Activated T-cell treated with anti-CD3 and anti-CD28 coated beads, Interleukin-2, amount 50 U/mL, for 24 hours (primary cell): ENCODE results near the gene MUC20.
"Not testable (repeated sequence)": the region's sequence is repeated elsewhere in the genome, so short reads cannot be mapped to it uniquely, and the experiment has no call there.

Experiments
- DNase-seq: peaks from one replicate; pipeline ENCODE4 v3.0.0-alpha.2; 2020
- H3K27ac Mint-ChIP-seq: 2 replicates; pipeline ENCODE4 v1.8.0; 2020; ENCODE audit warnings: mild to moderate bottlenecking, mixed read lengths
- H3K27me3 Mint-ChIP-seq: 2 replicates; pipeline ENCODE4 v1.8.0; 2020; ENCODE audit warnings: mixed read lengths
- H3K36me3 Mint-ChIP-seq: 2 replicates; pipeline ENCODE4 v1.8.0; 2020; ENCODE audit warnings: low read depth, mixed read lengths
- H3K4me1 Mint-ChIP-seq: 2 replicates; pipeline ENCODE4 v1.8.0; 2020; ENCODE audit warnings: low read depth, mixed read lengths
- H3K4me3 Mint-ChIP-seq: 2 replicates; pipeline ENCODE4 v1.8.0; 2020; ENCODE audit warnings: mild to moderate bottlenecking, moderate library complexity, mixed read lengths
- H3K9me3 Mint-ChIP-seq: 2 replicates; pipeline ENCODE4 v1.8.0; 2020; ENCODE audit warnings: mixed read lengths

Gene MUC20

DNA sequence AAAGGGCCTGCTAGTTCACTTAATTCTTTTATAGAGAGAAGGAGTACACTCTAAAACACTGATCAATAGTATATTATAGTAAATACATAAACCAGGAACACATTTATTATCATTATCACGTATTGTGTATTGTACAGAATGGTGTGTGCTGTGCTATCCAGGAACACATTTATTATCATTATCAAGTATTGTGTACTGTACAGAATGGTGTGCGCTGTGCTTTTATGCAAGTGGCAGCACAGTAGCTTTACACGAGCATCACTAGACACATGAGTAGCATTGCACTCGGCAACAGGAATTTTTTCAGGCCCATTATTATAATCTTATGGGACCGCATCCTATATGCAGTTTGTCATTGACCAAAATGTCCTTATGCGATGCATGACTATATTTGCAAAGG is 20.9 kb upstream of the MUC20 start:
- DNase-seq, result no peak
- no peak overlapping the region for H3K27ac Mint-ChIP-seq
- H3K36me3 Mint-ChIP-seq, result peaks cover 26% of the 10 kb centered on the region
- H3K4me1 Mint-ChIP-seq, result peaks cover 1% of the 10 kb centered on the region
- no peaks in the 10 kb centered on the region for H3K9me3 Mint-ChIP-seq
- H3K4me3 Mint-ChIP-seq, result no peak overlapping the region
- H3K27me3 Mint-ChIP-seq, result no peaks in the 10 kb centered on the region

DNA sequence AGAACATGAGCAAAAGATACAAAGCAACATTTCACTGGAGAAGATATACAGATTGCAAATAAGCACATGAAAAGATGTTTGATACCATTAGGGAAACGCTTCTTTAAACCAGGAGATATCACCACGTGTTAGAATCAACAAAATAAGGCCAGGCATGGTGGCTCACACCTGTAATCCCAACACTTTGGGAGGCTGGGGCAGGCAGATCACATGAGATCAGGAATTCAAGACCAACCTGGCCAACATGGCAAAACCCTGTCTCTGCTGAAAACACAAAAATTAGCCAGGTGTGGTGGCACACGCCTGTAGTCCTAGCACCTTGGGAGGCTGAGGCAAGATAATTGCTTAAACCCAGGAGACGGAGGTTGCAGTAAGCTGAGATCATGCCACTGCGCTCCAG is 20.5 kb upstream of the MUC20 start:
- Mint-ChIP-seq H3K4me1 (peaks cover 1% of the 10 kb centered on the region), H3K27ac (no peak overlapping the region), H3K36me3 (peaks cover 22% of the 10 kb centered on the region), H3K9me3 (no peaks in the 10 kb centered on the region), H3K27me3 (no peaks in the 10 kb centered on the region), H3K4me3 (no peak overlapping the region)
- DNase-seq, result no peak

GRCh38 chr3:195701042-195701915 is 19.5 kb upstream of the MUC20 start:
- Mint-ChIP-seq H3K9me3 (no peaks in the 10 kb centered on the region), H3K36me3 (peaks cover 14% of the 10 kb centered on the region), H3K4me1 (no peaks in the 10 kb centered on the region), H3K27me3 (no peaks in the 10 kb centered on the region), H3K27ac (no peak overlapping the region), H3K4me3 (no peak overlapping the region)
- DNase-seq, result no peak

DNA sequence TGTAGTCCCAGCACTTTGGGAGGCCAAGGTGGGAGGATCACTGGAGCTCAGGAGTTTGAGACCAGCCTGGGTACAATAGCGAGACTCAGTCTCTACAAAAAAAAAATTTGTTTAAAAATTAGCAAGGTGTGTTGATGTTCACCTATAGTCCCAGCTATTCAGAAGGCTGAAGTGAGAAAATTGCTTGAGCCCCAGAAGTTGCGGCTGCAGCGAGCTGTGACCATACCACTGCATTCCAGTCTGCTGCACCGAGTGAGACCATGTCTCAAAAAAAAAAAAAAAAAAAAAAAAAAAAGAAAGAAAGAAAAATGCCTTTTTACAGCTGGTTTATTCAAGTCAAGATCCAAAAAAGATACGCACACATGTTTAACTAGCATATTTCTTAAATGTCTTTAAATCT is 17.0 kb upstream of the MUC20 start:
- H3K36me3 Mint-ChIP-seq, result no peaks in the 10 kb centered on the region
- no peak overlapping the region for H3K4me3 Mint-ChIP-seq
- H3K9me3 Mint-ChIP-seq, result no peaks in the 10 kb centered on the region
- H3K27me3 Mint-ChIP-seq, result no peaks in the 10 kb centered on the region
- DNase-seq, result no peak
- H3K27ac Mint-ChIP-seq, result no peak overlapping the region
- no peaks in the 10 kb centered on the region for H3K4me1 Mint-ChIP-seq

- Mint-ChIP-seq H3K27me3 (no peaks in the 10 kb centered on the region), H3K36me3 (peaks cover 1% of the 10 kb centered on the region), H3K4me3 (no peak overlapping the region), H3K9me3 (no peaks in the 10 kb centered on the region), H3K4me1 (no peaks in the 10 kb centered on the region), H3K27ac (no peak overlapping the region)
- peak; percentile 15 for DNase-seq
These were observed 16.3 kb upstream of the MUC20 start for GRCh38 chr3:195704433-195704999.

- Mint-ChIP-seq H3K9me3 (no peaks in the 10 kb centered on the region), H3K27ac (no peak overlapping the region), H3K4me1 (no peaks in the 10 kb centered on the region), H3K4me3 (no peak overlapping the region), H3K27me3 (no peaks in the 10 kb centered on the region), H3K36me3 (peaks cover 1% of the 10 kb centered on the region)
- peak; percentile 20 for DNase-seq
These were observed 15.4 kb upstream of the MUC20 start for GRCh38 chr3:195705081-195705991.

GRCh38 chr3:195708061-195708460 is 12.7 kb upstream of the MUC20 start:
- no peak for DNase-seq
- no peaks in the 10 kb centered on the region for H3K9me3 Mint-ChIP-seq
- H3K27me3 Mint-ChIP-seq, result no peaks in the 10 kb centered on the region
- H3K36me3 Mint-ChIP-seq, result peaks cover 8% of the 10 kb centered on the region
- H3K4me3 Mint-ChIP-seq, result no peak overlapping the region
- H3K27ac Mint-ChIP-seq, result no peak overlapping the region
- H3K4me1 Mint-ChIP-seq, result no peaks in the 10 kb centered on the region

DNA sequence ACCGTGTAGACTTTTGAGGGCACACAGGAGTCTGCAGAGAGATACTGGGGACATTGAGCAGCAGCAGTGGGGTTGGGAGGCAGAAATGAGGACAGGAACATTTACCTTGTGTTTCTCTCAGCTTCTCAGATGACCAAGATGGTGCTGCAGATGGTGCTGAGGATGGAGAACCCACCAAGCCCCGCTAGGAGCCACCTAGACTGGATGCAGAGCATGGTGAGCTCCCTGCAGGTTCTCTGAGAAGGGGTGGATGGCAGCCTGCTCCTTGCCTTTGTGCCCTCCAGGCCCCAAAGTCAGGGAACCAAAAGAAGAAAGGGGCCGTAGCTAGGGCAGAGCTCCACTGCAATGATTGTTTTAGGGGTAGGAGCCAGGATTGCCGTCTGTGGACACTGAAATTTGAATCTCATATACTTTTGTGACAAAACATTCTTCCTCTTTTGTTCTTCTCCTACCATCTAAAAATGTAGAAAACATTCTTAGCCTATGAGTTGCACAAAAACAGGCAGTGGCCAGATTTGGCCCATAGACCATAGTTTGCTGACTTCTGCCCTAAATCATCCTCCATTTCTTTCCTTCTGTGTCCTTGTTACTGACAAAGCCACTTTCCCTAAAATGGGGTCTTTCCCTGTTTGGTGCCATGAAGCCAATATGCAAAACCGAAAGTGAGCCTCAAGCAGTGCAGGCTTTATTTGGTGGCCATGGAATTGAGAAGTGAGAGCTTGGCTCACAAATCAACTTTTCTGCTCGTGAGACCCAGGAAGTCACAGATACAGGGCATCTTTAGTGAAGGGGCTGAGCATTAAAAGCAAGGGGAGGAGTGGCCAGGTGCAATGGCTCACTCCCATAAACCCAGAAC is 11.9 kb upstream of the MUC20 start:
- Mint-ChIP-seq H3K4me3 (no peak overlapping the region), H3K4me1 (no peaks in the 10 kb centered on the region), H3K9me3 (no peaks in the 10 kb centered on the region), H3K27me3 (no peaks in the 10 kb centered on the region), H3K36me3 (peaks cover 8% of the 10 kb centered on the region), H3K27ac (no peak overlapping the region)
- DNase-seq, result no peak

DNA sequence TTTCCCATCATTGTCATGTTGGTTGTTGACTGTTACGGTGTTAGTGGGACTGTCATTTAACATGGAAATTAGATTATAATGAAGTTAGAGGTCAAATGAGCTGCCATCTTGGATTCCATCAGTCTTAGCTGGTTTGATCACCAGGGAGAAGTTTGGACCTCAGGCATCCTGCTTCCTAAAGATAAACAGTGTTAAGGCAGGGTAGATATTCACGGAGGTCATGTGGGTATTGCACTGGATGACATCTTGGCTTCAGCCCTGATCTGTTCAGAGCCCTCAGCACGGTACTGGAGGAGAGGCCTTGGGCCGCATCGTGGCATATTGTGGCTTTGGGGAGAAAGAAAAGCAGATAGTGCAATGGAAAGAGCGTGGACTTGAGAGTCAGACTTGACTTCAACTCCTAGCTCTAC is 11.1 kb upstream of the MUC20 start:
- Mint-ChIP-seq H3K9me3 (no peaks in the 10 kb centered on the region), H3K4me1 (no peaks in the 10 kb centered on the region), H3K27me3 (no peaks in the 10 kb centered on the region), H3K27ac (no peak overlapping the region), H3K36me3 (peaks cover 8% of the 10 kb centered on the region), H3K4me3 (no peak overlapping the region)
- DNase-seq, result no peak

GRCh38 chr3:195710126-195710905 is 10.5 kb upstream of the MUC20 start:
- H3K4me1 Mint-ChIP-seq, H3K27me3 Mint-ChIP-seq, H3K27ac Mint-ChIP-seq, DNase-seq, H3K4me3 Mint-ChIP-seq, H3K9me3 Mint-ChIP-seq: not testable (repeated sequence)
- H3K36me3 Mint-ChIP-seq, result peaks cover 14% of the 10 kb centered on the region

DNA sequence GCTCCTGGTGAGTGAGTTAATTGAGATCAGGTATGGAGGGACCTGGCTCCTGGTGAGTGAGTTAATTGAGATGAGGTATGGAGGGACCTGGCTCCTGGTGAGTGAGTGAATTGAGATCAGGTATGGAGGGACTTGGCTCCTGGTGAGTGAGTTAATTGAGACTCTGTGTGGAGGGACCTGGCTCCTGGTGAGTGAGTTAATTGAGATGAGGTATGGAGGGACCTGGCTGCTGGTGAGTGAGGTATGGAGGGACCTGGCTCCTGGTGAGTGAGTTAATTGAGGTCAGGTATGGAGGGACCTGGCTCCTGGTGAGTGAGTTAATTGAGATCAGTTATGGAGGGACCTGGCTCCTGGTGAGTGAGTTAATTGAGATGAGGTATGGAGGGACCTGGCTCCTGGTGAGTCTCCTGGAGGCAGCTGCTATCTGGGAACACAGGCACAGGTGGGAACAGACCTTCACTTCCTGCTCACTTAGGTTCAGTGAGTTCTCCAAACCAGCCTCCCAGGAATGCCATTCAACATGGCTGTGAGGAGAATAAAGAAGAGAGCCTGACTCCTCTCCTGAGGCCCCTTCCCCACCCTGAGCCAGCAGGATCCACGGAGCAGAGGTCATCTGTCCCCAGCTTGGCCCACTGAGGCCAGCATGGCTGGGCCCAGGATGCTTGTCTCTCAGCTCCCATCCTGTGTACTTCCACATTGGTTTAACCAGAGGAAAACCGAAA is 9.5 kb upstream of the MUC20 start:
- not testable (repeated sequence) for H3K27me3 Mint-ChIP-seq, H3K27ac Mint-ChIP-seq, H3K9me3 Mint-ChIP-seq, DNase-seq, H3K4me1 Mint-ChIP-seq, H3K4me3 Mint-ChIP-seq
- H3K36me3 Mint-ChIP-seq, result peaks cover 16% of the 10 kb centered on the region

GRCh38 chr3:195711813-195712534 is 8.8 kb upstream of the MUC20 start:
- peak overlapping the region; percentile 12 for H3K27ac Mint-ChIP-seq
- H3K36me3 Mint-ChIP-seq, result peaks cover 16% of the 10 kb centered on the region
- H3K9me3 Mint-ChIP-seq, result no peaks in the 10 kb centered on the region
- DNase-seq, result no peak
- H3K27me3 Mint-ChIP-seq, result no peaks in the 10 kb centered on the region
- H3K4me1 Mint-ChIP-seq, result peaks cover 7% of the 10 kb centered on the region
- H3K4me3 Mint-ChIP-seq, result no peak overlapping the region
